Measurements from ENCODE around the gene ARAP1. TPM values are rescaled to one million over a fixed set of nuclear protein-coding genes. Genes with fewer than 3 reads are reported as not detected.

ARAP1 gene
- total RNA-seq, 2 experiments from 2014 or later: 83.6 to 101 TPM

DNA sequence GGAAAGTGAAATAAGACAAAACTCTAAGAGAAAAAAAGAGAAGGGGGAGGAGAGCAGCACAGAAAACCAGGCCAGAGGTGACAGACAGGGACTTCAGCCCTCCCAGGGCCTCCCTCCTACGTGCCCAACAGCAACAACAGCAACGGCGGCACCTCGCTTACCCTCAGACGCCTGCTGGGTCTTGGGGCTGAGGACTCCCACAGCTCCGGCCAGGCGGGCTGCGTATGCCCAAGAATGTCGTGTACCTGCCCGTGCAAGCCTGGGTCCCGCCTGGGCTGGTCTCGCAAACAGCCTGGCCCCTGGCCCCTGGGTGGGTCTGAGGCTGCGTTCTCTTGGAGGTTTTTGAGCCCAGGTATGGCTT is 30.5 kb downstream of the ARAP1 start:
- CTCF ChIA-PET: interaction anchor here (1.0 to 2.4 kb wide), 5 partner anchors 9 to 456 kb away, joined by 3 to 8 read pairs (median 6); partner anchors contain the start of gene STARD10
- H3K27ac Mint-ChIP-seq: peak overlapping the region; percentile 95
- no peaks in the 10 kb centered on the region for H3K27me3 Mint-ChIP-seq
- H3K4me1 Mint-ChIP-seq: peaks cover 57% of the 10 kb centered on the region
- H3K4me3 Mint-ChIP-seq: peak overlapping the region; percentile 86
- no peaks in the 10 kb centered on the region for H3K9me3 Mint-ChIP-seq
- DNase-seq: peak; percentile 46
- POLR2A ChIA-PET: no interaction called here
- H3K36me3 Mint-ChIP-seq (ENCODE audit: low read depth): peaks cover 18% of the 10 kb centered on the region

DNA sequence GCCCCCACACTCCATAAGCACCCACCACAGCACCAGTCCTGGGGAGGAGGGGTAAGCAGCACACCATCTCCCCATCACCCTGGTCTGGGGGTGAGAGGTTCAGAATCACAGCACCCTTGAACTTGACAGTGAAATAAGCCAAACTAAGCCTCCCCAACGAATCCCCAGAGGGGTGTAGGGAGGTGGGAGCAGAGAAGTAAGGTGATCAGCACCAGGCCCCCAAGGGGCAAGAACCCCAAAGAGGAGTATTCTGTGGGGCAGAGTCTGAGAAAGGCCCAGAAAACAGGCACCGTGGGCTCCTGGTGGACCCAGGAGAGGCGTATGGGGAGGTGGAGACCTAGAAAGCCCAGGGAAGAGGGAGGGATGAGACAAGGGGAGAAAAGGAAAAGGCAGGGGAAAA is 30.9 kb downstream of the ARAP1 start:
- H3K27ac Mint-ChIP-seq: peak overlapping the region; percentile 95
- CTCF ChIA-PET: interaction anchor here (1.0 to 2.4 kb wide), 4 partner anchors 10 to 457 kb away, joined by 3 to 7 read pairs (median 4); no protein-coding TSS in a partner anchor
- H3K36me3 Mint-ChIP-seq (ENCODE audit: low read depth): peaks cover 17% of the 10 kb centered on the region
- DNase-seq: no peak
- no peaks in the 10 kb centered on the region for H3K9me3 Mint-ChIP-seq
- no peaks in the 10 kb centered on the region for H3K27me3 Mint-ChIP-seq
- H3K4me3 Mint-ChIP-seq: peak overlapping the region; percentile 86
- H3K4me1 Mint-ChIP-seq: peaks cover 57% of the 10 kb centered on the region
- POLR2A ChIA-PET: no interaction called here

DNA sequence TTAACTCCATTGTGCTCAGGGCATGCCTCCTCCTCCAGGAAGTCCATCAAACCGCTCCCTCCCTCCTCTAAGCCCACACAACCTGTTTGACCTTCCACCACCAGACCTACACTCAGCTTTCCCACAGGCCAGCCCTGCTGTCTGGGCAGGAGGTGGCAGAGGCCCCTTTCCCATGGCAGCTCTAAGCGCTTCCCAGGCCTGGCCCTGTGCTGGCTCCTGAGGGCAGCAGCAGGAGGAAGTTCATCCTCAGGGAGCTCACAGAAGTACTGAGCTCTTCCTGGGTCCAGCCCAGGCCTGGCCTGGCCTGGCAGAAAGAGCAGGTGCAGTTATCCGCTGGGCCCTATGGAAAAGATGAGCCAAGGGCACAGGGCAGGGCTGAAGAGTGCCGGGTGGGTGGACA is 31.4 kb downstream of the ARAP1 start:
- Mint-ChIP-seq H3K4me1 (peaks cover 57% of the 10 kb centered on the region), H3K36me3 (ENCODE audit: low read depth) (peaks cover 15% of the 10 kb centered on the region), H3K9me3 (no peaks in the 10 kb centered on the region), H3K27me3 (no peaks in the 10 kb centered on the region), H3K4me3 (peak overlapping the region; percentile 86), H3K27ac (peak overlapping the region; percentile 95)
- no peak for DNase-seq
- CTCF ChIA-PET: interaction anchor here (1.0 to 2.4 kb wide), 3 partner anchors 72 to 457 kb away, joined by 3 to 7 read pairs (median 3); no protein-coding TSS in a partner anchor
- POLR2A ChIA-PET: no interaction called here

- Mint-ChIP-seq H3K9me3 (no peaks in the 10 kb centered on the region), H3K36me3 (ENCODE audit: low read depth) (peaks cover 13% of the 10 kb centered on the region), H3K27me3 (no peaks in the 10 kb centered on the region), H3K27ac (peak overlapping the region; percentile 95), H3K4me1 (peaks cover 54% of the 10 kb centered on the region), H3K4me3 (peak overlapping the region; percentile 86)
- DNase-seq: no peak
- ChIA-PET POLR2A (no interaction called here), CTCF (interaction anchor here (0.5 to 1.0 kb wide), 2 partner anchors 73 to 170 kb away, joined by 3 to 6 read pairs; no protein-coding TSS in a partner anchor)
Measured at GRCh38 chr11:72720047-72720446, 32.2 kb downstream of the ARAP1 start.

DNA sequence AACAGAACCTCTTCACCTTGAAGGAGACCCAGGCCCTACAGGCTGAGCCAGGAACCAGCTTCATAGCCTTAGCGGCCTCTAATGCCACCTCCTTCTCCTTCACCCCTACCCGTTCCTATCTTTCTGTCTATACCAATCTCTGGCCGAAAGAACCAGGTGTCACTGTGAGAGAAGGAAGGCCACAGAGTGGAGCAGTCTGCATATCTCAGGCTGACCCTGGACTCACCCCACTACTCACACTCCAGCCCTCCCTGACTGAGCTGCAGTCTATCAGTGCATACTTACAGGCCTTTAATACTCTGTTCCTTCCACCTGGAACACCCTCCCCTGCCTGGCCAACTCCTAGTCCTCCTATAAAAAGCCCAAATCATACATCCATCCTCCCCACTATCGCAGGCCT is 32.7 kb downstream of the ARAP1 start:
- Mint-ChIP-seq H3K27ac (peak overlapping the region; percentile 95), H3K4me1 (peaks cover 55% of the 10 kb centered on the region), H3K27me3 (no peaks in the 10 kb centered on the region), H3K9me3 (no peaks in the 10 kb centered on the region), H3K4me3 (peak overlapping the region; percentile 86), H3K36me3 (ENCODE audit: low read depth) (peaks cover 13% of the 10 kb centered on the region)
- CTCF ChIA-PET: no interaction called here
- POLR2A ChIA-PET: no interaction called here
- no peak for DNase-seq

DNA sequence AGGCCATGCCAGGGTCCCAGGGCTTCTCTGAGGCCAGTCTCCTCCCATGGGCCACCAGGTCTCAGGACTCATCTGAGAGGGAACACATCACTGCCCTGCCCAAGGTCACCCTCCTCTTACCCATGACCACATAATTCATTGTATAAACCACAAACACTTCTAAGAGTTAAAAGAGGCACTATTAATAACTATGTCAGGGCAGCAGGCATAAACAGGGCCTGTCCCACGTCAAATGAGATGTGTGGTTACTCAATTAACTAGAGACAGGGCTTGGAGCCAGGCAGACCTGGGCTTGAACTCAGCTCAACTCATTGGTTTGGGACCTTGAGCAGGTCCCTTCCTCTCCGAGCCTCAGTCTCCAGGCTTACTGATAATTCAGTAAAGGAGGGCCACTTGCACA is 33.1 kb downstream of the ARAP1 start:
- Mint-ChIP-seq H3K9me3 (no peaks in the 10 kb centered on the region), H3K27me3 (no peaks in the 10 kb centered on the region), H3K4me1 (peaks cover 56% of the 10 kb centered on the region), H3K27ac (no peak overlapping the region), H3K4me3 (peak overlapping the region; percentile 86), H3K36me3 (ENCODE audit: low read depth) (peaks cover 13% of the 10 kb centered on the region)
- POLR2A ChIA-PET: no interaction called here
- DNase-seq: no peak
- CTCF ChIA-PET: interaction anchor here (1.1 kb wide), 1 partner anchor 94 kb away, joined by 3 read pairs; no protein-coding TSS in a partner anchor

DNA sequence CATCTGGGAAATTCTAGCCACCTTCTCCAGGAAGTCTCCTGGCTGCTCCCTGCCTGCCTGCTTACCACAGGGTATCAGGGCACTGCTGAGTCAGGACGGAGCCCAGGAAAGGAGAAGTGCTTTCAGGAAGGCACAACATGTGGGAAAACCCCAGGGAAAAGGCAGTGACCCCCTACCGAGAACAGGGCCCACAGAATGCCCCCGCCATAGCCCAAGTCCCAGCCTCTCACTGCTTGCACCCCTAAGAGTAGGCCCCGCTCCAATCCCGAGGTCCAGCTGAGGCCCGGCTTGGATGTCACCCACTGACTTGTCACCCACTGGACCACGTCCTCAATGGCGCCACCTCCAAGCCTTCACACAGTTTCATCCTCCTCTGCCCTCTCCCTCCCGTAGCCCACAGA is 34.1 kb downstream of the ARAP1 start:
- Mint-ChIP-seq H3K27ac (peak overlapping the region; percentile 28), H3K27me3 (no peaks in the 10 kb centered on the region), H3K9me3 (no peaks in the 10 kb centered on the region), H3K36me3 (ENCODE audit: low read depth) (peaks cover 15% of the 10 kb centered on the region), H3K4me3 (no peak overlapping the region), H3K4me1 (peaks cover 50% of the 10 kb centered on the region)
- ChIA-PET CTCF (interaction anchor here (1.1 kb wide), 1 partner anchor 95 kb away, joined by 3 read pairs; no protein-coding TSS in a partner anchor), POLR2A (no interaction called here)
- no peak for DNase-seq

GRCh38 chr11:72716788-72717435 is 35.3 kb downstream of the ARAP1 start:
- Mint-ChIP-seq H3K4me3 (no peak overlapping the region), H3K4me1 (peaks cover 42% of the 10 kb centered on the region), H3K27ac (no peak overlapping the region), H3K27me3 (no peaks in the 10 kb centered on the region), H3K9me3 (no peaks in the 10 kb centered on the region), H3K36me3 (ENCODE audit: low read depth) (peaks cover 18% of the 10 kb centered on the region)
- no peak for DNase-seq
- ChIA-PET POLR2A (no interaction called here), CTCF (interaction anchor here (0.7 to 1.6 kb wide), 4 partner anchors 8 to 70 kb away, joined by 3 to 5 read pairs (median 4); no protein-coding TSS in a partner anchor)

- Mint-ChIP-seq H3K36me3 (ENCODE audit: low read depth) (peaks cover 19% of the 10 kb centered on the region), H3K4me3 (no peak overlapping the region), H3K4me1 (peaks cover 42% of the 10 kb centered on the region), H3K9me3 (no peaks in the 10 kb centered on the region), H3K27ac (no peak overlapping the region), H3K27me3 (no peaks in the 10 kb centered on the region)
- no peak for DNase-seq
- ChIA-PET CTCF (interaction anchor here (0.6 to 1.6 kb wide), 5 partner anchors 9 to 70 kb away, joined by 3 to 5 read pairs (median 3); no protein-coding TSS in a partner anchor), POLR2A (no interaction called here)
Measured at GRCh38 chr11:72716290-72716689, 35.9 kb downstream of the ARAP1 start.

- Mint-ChIP-seq H3K4me1 (peaks cover 13% of the 10 kb centered on the region), H3K36me3 (ENCODE audit: low read depth) (peaks cover 19% of the 10 kb centered on the region), H3K27me3 (no peaks in the 10 kb centered on the region), H3K9me3 (no peaks in the 10 kb centered on the region), H3K4me3 (no peak overlapping the region), H3K27ac (no peak overlapping the region)
- ChIA-PET POLR2A (no interaction called here), CTCF (no interaction called here)
- no peak for DNase-seq
Measured at GRCh38 chr11:72712841-72713240, 39.4 kb downstream of the ARAP1 start.

DNA sequence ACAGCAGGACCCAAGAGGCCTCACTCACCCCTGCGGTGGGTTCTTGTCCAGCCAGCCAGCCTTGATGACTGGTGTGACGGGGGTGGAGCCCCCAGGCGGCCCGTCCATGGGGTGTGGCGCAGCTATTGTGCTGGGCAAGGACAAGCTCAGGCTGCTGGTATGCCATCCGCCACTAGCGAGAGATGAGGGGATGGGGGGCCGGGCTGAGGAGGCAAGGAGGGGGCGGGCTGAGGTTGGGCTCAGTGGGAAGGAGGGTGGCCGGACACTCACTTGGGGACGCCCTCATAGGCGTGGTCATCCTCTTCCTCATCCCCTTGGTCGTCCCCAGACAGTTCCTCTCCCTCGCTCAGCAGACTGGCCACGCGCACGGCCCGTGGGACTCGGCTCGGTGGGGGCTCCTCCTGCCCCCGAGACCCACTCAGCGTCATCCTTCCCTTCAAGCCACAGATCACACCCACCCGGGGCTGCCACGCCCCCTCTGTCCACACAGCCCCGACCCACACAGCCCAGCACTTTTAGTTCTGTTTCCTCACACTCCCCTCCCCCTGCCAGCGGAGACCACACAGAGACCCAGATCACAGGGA is 39.9 kb downstream of the ARAP1 start:
- Mint-ChIP-seq H3K4me1 (peaks cover 10% of the 10 kb centered on the region), H3K4me3 (no peak overlapping the region), H3K9me3 (no peaks in the 10 kb centered on the region), H3K36me3 (ENCODE audit: low read depth) (peaks cover 23% of the 10 kb centered on the region), H3K27me3 (no peaks in the 10 kb centered on the region), H3K27ac (no peak overlapping the region)
- ChIA-PET CTCF (no interaction called here), POLR2A (no interaction called here)
- no peak for DNase-seq

DNA sequence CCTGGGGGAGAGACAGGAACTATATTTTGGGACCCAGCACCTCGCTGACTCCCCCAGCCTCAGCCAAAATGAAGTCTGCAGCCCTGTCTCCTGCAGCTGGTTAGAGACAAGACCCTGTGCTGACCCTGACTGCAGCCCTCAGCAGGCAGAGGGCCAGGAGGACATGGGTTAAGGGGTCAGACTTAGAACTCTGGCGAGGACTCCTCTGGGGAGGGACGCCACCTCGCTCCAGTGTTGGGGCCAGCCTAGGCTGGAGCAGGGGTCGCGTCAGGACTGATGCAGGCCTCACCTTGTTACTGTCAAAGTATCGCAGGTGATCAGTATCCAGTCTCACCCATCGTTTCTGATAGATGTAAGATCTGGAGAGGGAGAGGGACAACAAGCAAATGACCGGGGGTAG is 41.1 kb downstream of the ARAP1 start:
- no peak for DNase-seq
- no peak overlapping the region for H3K4me3 Mint-ChIP-seq
- H3K9me3 Mint-ChIP-seq: no peaks in the 10 kb centered on the region
- no peaks in the 10 kb centered on the region for H3K27me3 Mint-ChIP-seq
- POLR2A ChIA-PET: no interaction called here
- CTCF ChIA-PET: no interaction called here
- H3K4me1 Mint-ChIP-seq: peaks cover 10% of the 10 kb centered on the region
- H3K36me3 Mint-ChIP-seq (ENCODE audit: low read depth): peaks cover 32% of the 10 kb centered on the region
- H3K27ac Mint-ChIP-seq: peak overlapping the region; percentile 9

GRCh38 chr11:72710278-72710677 is 41.9 kb downstream of the ARAP1 start:
- peaks cover 9% of the 10 kb centered on the region for H3K4me1 Mint-ChIP-seq
- DNase-seq: no peak
- no peaks in the 10 kb centered on the region for H3K27me3 Mint-ChIP-seq
- peaks cover 33% of the 10 kb centered on the region for H3K36me3 Mint-ChIP-seq (ENCODE audit: low read depth)
- no peaks in the 10 kb centered on the region for H3K9me3 Mint-ChIP-seq
- no peak overlapping the region for H3K27ac Mint-ChIP-seq
- ChIA-PET CTCF (no interaction called here), POLR2A (no interaction called here)
- no peak overlapping the region for H3K4me3 Mint-ChIP-seq
